SK-N-MC (cell line): Measurements from ENCODE around the gene OR6C68.
"Not testable (repeated sequence)": the region's sequence is repeated elsewhere in the genome, so short reads cannot be mapped to it uniquely, and the experiment has no call there.

Experiments
- DNase-seq: peaks from one replicate; pipeline ENCODE4 v3.0.0-alpha.2; 2011; ENCODE audit warnings: low read depth, low spot score
- H3K27ac ChIP-seq: fragments of 200-600 bp; sonication (generic); 2 replicates; pipeline ENCODE4 v1.5.1; 2016; ENCODE audit warnings: mixed run types
- H3K36me3 ChIP-seq: fragments of 200-600 bp; sonication (generic); 2 replicates; pipeline ENCODE4 v1.6.1; 2017; ENCODE audit warnings: antibody characterized with exemption, low read length, mixed read lengths; ENCODE audit not compliant: insufficient read depth
- H3K4me3 ChIP-seq: fragments of 200-600 bp; sonication (generic); 2 replicates; pipeline ENCODE4 v1.5.1; 2016
- H3K9ac ChIP-seq: fragments of 200-600 bp; sonication (generic); 2 replicates; pipeline ENCODE4 v1.8.0; 2017; ENCODE audit warnings: mixed run types, mixed read lengths; ENCODE audit not compliant: insufficient read length
- H3K9me3 ChIP-seq: fragments of 200-600 bp; sonication (generic); 2 replicates; pipeline ENCODE4 v1.6.1; 2017; ENCODE audit warnings: low read depth, mild to moderate bottlenecking, antibody characterized with exemption, low read length, moderate library complexity, mixed read lengths
- EZH2 ChIP-seq: fragments of 200-600 bp; sonication (generic); IDR thresholded peaks from one replicate; pipeline ENCODE4 v1.6.1; 2017; ENCODE audit warnings: antibody characterized with exemption
- FOXP2 ChIP-seq: optimal IDR thresholded peaks from 2 replicates; pipeline ENCODE3; 2011; ENCODE audit warnings: mild to moderate bottlenecking, moderate library complexity; ENCODE audit not compliant: insufficient read depth; ENCODE audit errors: extremely low read length, control extremely low read depth
- POLR2AphosphoS5 ChIP-seq: IDR thresholded peaks from 2 replicates; pipeline ENCODE4 v1.6.1; 2012; ENCODE audit warnings: mild to moderate bottlenecking, low read depth, low read length, borderline replicate concordance

OR6C68 gene

GRCh38 chr12:55492078-55492477 lies at the start of gene OR6C68:
TSS of gene OR6C68 (plus strand) at chr12:55492378. CDS start at chr12:55492378, 0 bp downstream.
- no peak within 1 kb of the TSS for H3K9ac ChIP-seq
- H3K4me3 ChIP-seq = no peak within 1 kb of the TSS
- no peaks in the 10 kb centered on the region for H3K36me3 ChIP-seq
- H3K9me3 ChIP-seq = no peaks in the 10 kb centered on the region
- no peak within 1 kb of the TSS for H3K27ac ChIP-seq
- no peak for TF ChIP-seq POLR2AphosphoS5
- no peak for TF ChIP-seq FOXP2
- no peak for TF ChIP-seq EZH2
- no peak for DNase-seq

GRCh38 chr12:55443776-55444175 lies 48.4 kb upstream of the OR6C68 start, which contains the start of gene OR6C2:
TSS of gene OR6C2 (plus strand) at chr12:55444076. CDS start at chr12:55452214, 8,138 bp downstream.
- TF ChIP-seq POLR2AphosphoS5 (no peak), EZH2 (no peak), FOXP2 (no peak)
- Histone ChIP-seq H3K27ac (no peak within 1 kb of the TSS), H3K9me3 (no peaks in the 10 kb centered on the region), H3K4me3 (no peak within 1 kb of the TSS), H3K36me3 (no peaks in the 10 kb centered on the region), H3K9ac (no peak within 1 kb of the TSS)
- no peak for DNase-seq

DNA sequence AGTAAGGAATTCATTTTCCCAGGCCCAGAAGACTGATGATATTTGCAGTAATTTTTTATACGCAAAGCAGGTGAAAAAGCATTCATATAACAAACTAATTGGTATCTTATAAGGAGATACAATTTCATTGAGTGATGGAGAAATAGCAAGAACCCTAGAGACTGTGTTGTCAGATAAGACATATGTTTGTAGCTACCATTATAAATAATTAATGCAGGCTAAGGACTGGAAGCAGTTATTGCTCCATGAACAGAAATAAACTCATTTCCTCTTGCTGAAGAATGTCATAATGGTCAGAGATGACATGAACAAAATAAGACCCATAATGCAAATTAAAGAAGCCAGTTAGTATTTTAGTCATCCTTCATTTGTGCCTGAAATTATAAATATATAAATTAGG lies 46.8 kb upstream of the OR6C68 start:
- no peak for DNase-seq
- Histone ChIP-seq H3K27ac (no peak overlapping the region), H3K9me3 (no peaks in the 10 kb centered on the region), H3K9ac (no peak overlapping the region), H3K4me3 (no peak overlapping the region), H3K36me3 (no peaks in the 10 kb centered on the region)
- no peak for TF ChIP-seq FOXP2
- TF ChIP-seq POLR2AphosphoS5 = no peak
- TF ChIP-seq EZH2 = no peak

- DNase-seq = no peak
- H3K9ac ChIP-seq = no peak overlapping the region
Measured at GRCh38 chr12:55446326-55446725, 45.9 kb upstream of the OR6C68 start.

DNA sequence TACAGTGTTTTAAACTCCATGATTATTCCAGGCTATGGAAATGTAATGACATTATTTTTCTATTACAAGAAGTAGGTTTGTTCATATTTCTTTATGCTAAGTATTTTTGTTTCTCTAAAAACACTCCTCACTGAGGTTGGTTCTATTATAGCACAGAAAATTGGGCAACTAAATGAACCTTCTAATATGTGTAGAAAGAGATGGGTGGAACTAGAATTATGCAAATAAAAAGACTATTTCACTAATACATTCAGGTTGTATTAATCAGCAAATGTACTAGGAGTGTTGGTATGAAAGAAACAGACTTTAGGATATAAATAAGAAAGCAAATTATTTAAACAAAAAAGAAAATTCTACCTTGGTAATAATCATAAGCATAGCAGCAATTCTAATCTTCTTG lies 43.4 kb upstream of the OR6C68 start:
- DNase-seq = no peak
- TF ChIP-seq POLR2AphosphoS5 = no peak
- no peak for TF ChIP-seq EZH2
- no peak for TF ChIP-seq FOXP2
- H3K27ac ChIP-seq = no peak overlapping the region
- no peaks in the 10 kb centered on the region for H3K36me3 ChIP-seq
- no peak overlapping the region for H3K4me3 ChIP-seq
- H3K9ac ChIP-seq = no peak overlapping the region
- no peaks in the 10 kb centered on the region for H3K9me3 ChIP-seq

More at GRCh38 chr12:55446326-55446725, 45.9 kb upstream of the OR6C68 start:
- Histone ChIP-seq H3K27ac (no peak overlapping the region), H3K4me3 (no peak overlapping the region), H3K36me3 (no peaks in the 10 kb centered on the region), H3K9me3 (no peaks in the 10 kb centered on the region)
- TF ChIP-seq FOXP2 (no peak), POLR2AphosphoS5 (no peak), EZH2 (no peak)

DNA sequence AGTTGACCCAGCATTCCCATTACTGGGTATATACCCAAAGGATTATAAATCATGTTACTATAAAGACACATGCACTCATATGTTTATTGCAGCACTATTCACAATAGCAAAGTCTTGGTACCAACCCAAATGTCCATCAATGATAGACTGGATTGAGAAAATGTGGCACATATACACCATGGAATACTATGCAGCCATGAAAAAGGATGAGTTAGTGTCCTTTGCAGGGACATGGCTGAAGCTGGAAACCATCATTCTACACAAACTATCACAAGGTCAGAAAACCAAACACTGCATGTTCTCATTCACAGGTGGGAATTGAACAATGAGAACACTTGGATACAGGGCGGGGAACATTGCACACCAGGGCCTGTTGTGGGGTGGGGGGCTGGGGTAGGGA lies 27.3 kb upstream of the OR6C68 start:
- not testable (repeated sequence) for DNase-seq, H3K27ac ChIP-seq, H3K36me3 ChIP-seq, H3K9me3 ChIP-seq, H3K9ac ChIP-seq, H3K4me3 ChIP-seq

DNA sequence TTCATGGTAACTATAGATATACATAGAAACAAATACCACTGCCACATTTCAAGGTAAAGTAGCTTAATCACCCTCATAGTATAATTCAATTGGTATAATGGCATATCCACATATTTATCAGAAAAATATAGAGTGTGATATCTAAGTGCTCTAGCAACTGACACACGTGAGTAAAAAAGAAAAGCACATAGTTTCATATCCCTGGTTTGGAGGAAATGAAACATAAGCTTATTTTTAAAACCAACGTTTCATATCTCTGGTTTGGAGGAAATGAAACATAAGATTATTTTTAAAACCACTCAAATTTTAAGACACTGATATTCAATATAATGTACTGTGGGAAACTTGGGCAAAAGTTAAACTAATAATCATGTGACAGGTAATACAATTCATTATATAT lies 24.3 kb upstream of the OR6C68 start:
- Histone ChIP-seq H3K36me3 (no peaks in the 10 kb centered on the region), H3K9me3 (no peaks in the 10 kb centered on the region), H3K27ac (no peak overlapping the region), H3K4me3 (no peak overlapping the region), H3K9ac (no peak overlapping the region)
- no peak for DNase-seq
- no peak for TF ChIP-seq POLR2AphosphoS5
- no peak for TF ChIP-seq EZH2
- no peak for TF ChIP-seq FOXP2

- no peaks in the 10 kb centered on the region for H3K36me3 ChIP-seq
- no peak overlapping the region for H3K27ac ChIP-seq
- no peak overlapping the region for H3K9ac ChIP-seq
- no peak for DNase-seq
- TF ChIP-seq FOXP2 (no peak), EZH2 (no peak), POLR2AphosphoS5 (no peak)
- H3K9me3 ChIP-seq = no peaks in the 10 kb centered on the region
- no peak overlapping the region for H3K4me3 ChIP-seq
Measured at GRCh38 chr12:55469291-55469690, 22.9 kb upstream of the OR6C68 start.

GRCh38 chr12:55470088-55470829 lies 21.9 kb upstream of the OR6C68 start, which contains the start of gene OR6C70:
TSS of gene OR6C70 (minus strand) at chr12:55470138. CDS start at chr12:55470138, 0 bp downstream.
- H3K27ac ChIP-seq = no peak within 1 kb of the TSS
- H3K9me3 ChIP-seq = no peaks in the 10 kb centered on the region
- H3K36me3 ChIP-seq = no peaks in the 10 kb centered on the region
- no peak within 1 kb of the TSS for H3K4me3 ChIP-seq
- no peak within 1 kb of the TSS for H3K9ac ChIP-seq
- peak; percentile 10 for DNase-seq
- no peak for TF ChIP-seq POLR2AphosphoS5
- no peak for TF ChIP-seq EZH2
- TF ChIP-seq FOXP2 = no peak
